MCF 10A (cell line): ENCODE measurements around the gene CTDSPL. TPM values are rescaled to one million over a fixed set of nuclear protein-coding genes. Genes with fewer than 3 reads are reported as not detected.

ENCODE experiments used
- BruUV-seq: library from RNA; stranded (reverse); fragments of 400-500 nt; replicated peaks from 2 replicates; lab custom pipeline; 2021; lab: Mats Ljungman, UMichigan
- CTCF ChIA-PET: fragments of 300-600 bp; sonication (Branson Sonifier 250); formaldehyde crosslinking; extraction: SDS; loops from one replicate; lab custom pipeline; 2021; ENCODE audit warnings: antibody characterized with exemption, inconsistent platforms; lab: Yijun Ruan, JAX
- POLR2A ChIA-PET: fragments of 300-600, 350-650 bp; sonication (Branson Sonifier 250); formaldehyde crosslinking; extraction: SDS; loops from one replicate; lab custom pipeline; 2020; ENCODE audit warnings: antibody characterized with exemption, inconsistent platforms; lab: Yijun Ruan, JAX
- DNase-seq: peaks from one replicate; pipeline ENCODE4 v3.0.0-alpha.2; 2018; ENCODE audit not compliant: unreplicated experiment
- H3K27ac Mint-ChIP-seq: one replicate; pipeline ENCODE4 v1.8.0; 2022; ENCODE audit warnings: mild to moderate bottlenecking, low read depth, mixed read lengths; ENCODE audit not compliant: unreplicated experiment
- H3K27me3 Mint-ChIP-seq: one replicate; pipeline ENCODE4 v1.8.0; 2022; ENCODE audit warnings: mixed read lengths; ENCODE audit not compliant: insufficient read depth, unreplicated experiment
- H3K36me3 Mint-ChIP-seq: one replicate; pipeline ENCODE4 v1.8.0; 2022; ENCODE audit warnings: mild to moderate bottlenecking, moderate library complexity, mixed read lengths; ENCODE audit not compliant: insufficient read depth, unreplicated experiment
- H3K4me1 Mint-ChIP-seq: one replicate; pipeline ENCODE4 v1.8.0; 2022; ENCODE audit warnings: mixed read lengths; ENCODE audit not compliant: insufficient read depth, unreplicated experiment
- H3K4me3 Mint-ChIP-seq: one replicate; pipeline ENCODE4 v1.8.0; 2022; ENCODE audit warnings: mild to moderate bottlenecking, moderate library complexity, mixed read lengths; ENCODE audit not compliant: unreplicated experiment
- H3K9me3 Mint-ChIP-seq: one replicate; pipeline ENCODE4 v1.8.0; 2022; ENCODE audit warnings: mixed read lengths; ENCODE audit not compliant: unreplicated experiment
- CTCF ChIP-seq: fragments of 200-600 bp; IDR thresholded peaks from one replicate; pipeline ENCODE4 v1.8.0; 2022; ENCODE audit warnings: antibody characterized with exemption, mild to moderate bottlenecking; ENCODE audit not compliant: unreplicated experiment
- intact Hi-C: fragments of 100-400 bp; cut with micrococcal nuclease; formaldehyde crosslinking; loops from 2 replicates; pipeline ENCODE4 v1.14.1; 2022
- total RNA-seq: library from RNA; stranded (reverse); gene quantifications from 2 replicates; pipeline ENCODE4 v1.2.3, GENCODE V29; 2022

Gene CTDSPL
- total RNA-seq, 1 experiment from 2014 or later = 38.8 TPM

- TF ChIP-seq CTCF = no peak
- Mint-ChIP-seq H3K4me3 (no peak within 1 kb of the TSS), H3K36me3 (peaks cover 5% of the 10 kb centered on the region), H3K9me3 (no peaks in the 10 kb centered on the region), H3K27ac (no peak within 1 kb of the TSS), H3K4me1 (peaks cover 13% of the 10 kb centered on the region), H3K27me3 (no peaks in the 10 kb centered on the region)
- BruUV-seq = no TSS peak
- peak; percentile 45 for DNase-seq
- CTCF ChIA-PET = interaction anchor here (0.6 kb wide), 1 partner anchor 11 kb away, joined by 3 read pairs; no protein-coding TSS in a partner anchor
- intact Hi-C loops = no loop called here
- POLR2A ChIA-PET = no interaction called here
Measured at GRCh38 chr3:37990527-37990926, 128.8 kb downstream of the CTDSPL start, which contains the start of gene VILL. TSS of gene VILL (plus strand) at chr3:37990786. CDS start at chr3:37993673, 2,887 bp downstream.

- CTCF ChIA-PET = no interaction called here
- POLR2A ChIA-PET = interaction anchor here (0.6 kb wide), 1 partner anchor 1463 kb away, joined by 3 read pairs; no protein-coding TSS in a partner anchor
- H3K9me3 Mint-ChIP-seq = no peaks in the 10 kb centered on the region
- TF ChIP-seq CTCF = no peak
- no peak overlapping the region for H3K27ac Mint-ChIP-seq
- BruUV-seq = no TSS peak
- no peaks in the 10 kb centered on the region for H3K27me3 Mint-ChIP-seq
- peaks cover 13% of the 10 kb centered on the region for H3K4me1 Mint-ChIP-seq
- intact Hi-C loops = no loop called here
- no peaks in the 10 kb centered on the region for H3K36me3 Mint-ChIP-seq
- DNase-seq = no peak
- H3K4me3 Mint-ChIP-seq = no peak overlapping the region
Measured at GRCh38 chr3:37991109-37991508, 129.4 kb downstream of the CTDSPL start.

DNA sequence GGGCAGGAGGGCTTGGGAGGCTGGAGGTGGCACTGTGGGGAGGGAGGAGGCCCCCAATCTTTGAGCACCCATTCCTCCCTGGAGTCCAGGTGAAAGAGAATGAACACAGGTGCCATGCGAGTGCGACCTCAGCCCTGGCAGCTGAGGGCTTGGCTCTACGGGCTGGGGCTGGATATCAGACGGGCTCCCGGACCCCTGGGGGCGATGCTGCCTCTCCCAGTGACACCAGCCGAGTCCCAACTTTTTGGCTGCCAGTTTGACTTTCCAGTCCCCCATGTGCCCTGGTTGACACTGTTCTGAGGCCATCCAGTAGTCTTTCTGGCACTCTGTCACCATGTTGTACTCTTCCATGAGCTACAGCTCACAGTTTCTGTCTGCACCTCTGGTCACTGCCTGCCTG lies 130.1 kb downstream of the CTDSPL start:
- BruUV-seq = no TSS peak
- H3K27me3 Mint-ChIP-seq = no peaks in the 10 kb centered on the region
- no peak overlapping the region for H3K4me3 Mint-ChIP-seq
- no peak for TF ChIP-seq CTCF
- H3K27ac Mint-ChIP-seq = no peak overlapping the region
- no peaks in the 10 kb centered on the region for H3K9me3 Mint-ChIP-seq
- CTCF ChIA-PET = interaction anchor here (1.2 kb wide), 1 partner anchor 16 kb away, joined by 4 read pairs; no protein-coding TSS in a partner anchor
- intact Hi-C loops = no loop called here
- DNase-seq = no peak
- POLR2A ChIA-PET = interaction anchor here (0.6 to 0.7 kb wide), 3 partner anchors 22 to 1462 kb away, joined by 3 to 5 read pairs (median 3); no protein-coding TSS in a partner anchor
- no peaks in the 10 kb centered on the region for H3K36me3 Mint-ChIP-seq
- peaks cover 17% of the 10 kb centered on the region for H3K4me1 Mint-ChIP-seq

- Mint-ChIP-seq H3K9me3 (no peaks in the 10 kb centered on the region), H3K27ac (no peak overlapping the region), H3K4me3 (no peak overlapping the region), H3K27me3 (no peaks in the 10 kb centered on the region), H3K36me3 (no peaks in the 10 kb centered on the region), H3K4me1 (peaks cover 19% of the 10 kb centered on the region)
- intact Hi-C loops = no loop called here
- no peak for DNase-seq
- TF ChIP-seq CTCF = no peak
- ChIA-PET CTCF (interaction anchor here (1.2 kb wide), 1 partner anchor 17 kb away, joined by 4 read pairs; no protein-coding TSS in a partner anchor), POLR2A (interaction anchor here (0.6 to 0.7 kb wide), 2 partner anchors 23 to 173 kb away, joined by 3 to 5 read pairs; no protein-coding TSS in a partner anchor)
- no TSS peak for BruUV-seq
Measured at GRCh38 chr3:37992271-37993066, 130.8 kb downstream of the CTDSPL start.
